Medulla oblongata (tissue), 1 donor: Measurements from ENCODE around the gene PPP2R3A.
"Not testable (repeated sequence)": the region's sequence is repeated elsewhere in the genome, so short reads cannot be mapped to it uniquely, and the experiment has no call there.

Experiments used
- DNase-seq: peaks from one replicate; pipeline ENCODE4 v3.0.0-alpha.2; 2015; ENCODE audit errors: extremely low spot score

PPP2R3A gene

GRCh38 chr3:135965506-135966270 is at the start of gene PPP2R3A:
TSS of gene PPP2R3A (plus strand) at chr3:135965728. CDS start at chr3:136001499, 35,771 bp downstream.
- DNase-seq = peak; percentile 79

- no peak for DNase-seq
Measured at GRCh38 chr3:135916310-135916709, 49.2 kb upstream of the PPP2R3A start.

- no peak for DNase-seq
Measured at GRCh38 chr3:135917076-135917475, 48.5 kb upstream of the PPP2R3A start.

GRCh38 chr3:135917927-135918597 is 47.5 kb upstream of the PPP2R3A start:
- DNase-seq = no peak

GRCh38 chr3:135918600-135918999 is 46.9 kb upstream of the PPP2R3A start:
- DNase-seq = peak; percentile 44

- DNase-seq = no peak
Measured at GRCh38 chr3:135920275-135920674, 45.3 kb upstream of the PPP2R3A start.

- DNase-seq = no peak
Measured at GRCh38 chr3:135922903-135923250, 42.7 kb upstream of the PPP2R3A start.

GRCh38 chr3:135924506-135924905 is 41.0 kb upstream of the PPP2R3A start:
- DNase-seq = no peak

- no peak for DNase-seq
Measured at GRCh38 chr3:135926664-135927063, 38.9 kb upstream of the PPP2R3A start.

- no peak for DNase-seq
Measured at GRCh38 chr3:135927155-135927554, 38.4 kb upstream of the PPP2R3A start.

GRCh38 chr3:135929670-135930069 is 35.9 kb upstream of the PPP2R3A start:
- DNase-seq = peak; percentile 30

GRCh38 chr3:135930255-135930654 is 35.3 kb upstream of the PPP2R3A start:
- DNase-seq = no peak

GRCh38 chr3:135935171-135935570 is 30.4 kb upstream of the PPP2R3A start:
- not testable (repeated sequence) for DNase-seq

GRCh38 chr3:135937766-135938165 is 27.8 kb upstream of the PPP2R3A start:
- DNase-seq = not testable (repeated sequence)

- no peak for DNase-seq
Measured at GRCh38 chr3:135944831-135945230, 20.7 kb upstream of the PPP2R3A start.

- DNase-seq = no peak
Measured at GRCh38 chr3:135950941-135951340, 14.6 kb upstream of the PPP2R3A start.

- no peak for DNase-seq
Measured at GRCh38 chr3:135964160-135964955, 1.2 kb upstream of the PPP2R3A start.

- DNase-seq = no peak
Measured at GRCh38 chr3:135965129-135965505, 411 bp upstream of the PPP2R3A start.

- DNase-seq = peak; percentile 40
Measured at GRCh38 chr3:135966271-135966961, 888 bp downstream of the PPP2R3A start.

- DNase-seq = no peak
Measured at GRCh38 chr3:135966962-135967274, 1.4 kb downstream of the PPP2R3A start.

- no peak for DNase-seq
Measured at GRCh38 chr3:135967867-135968266, 2.3 kb downstream of the PPP2R3A start.

GRCh38 chr3:135970506-135971116 is 5.1 kb downstream of the PPP2R3A start:
- peak; percentile 83 for DNase-seq
